AML-193 (cell line): ENCODE data around the gene MKNK2.

Experiments used
- DNase-seq, 2 experiments: peaks; one replicate each; lab custom pipeline; 2025; lab: John Stamatoyannopoulos, UW

The MKNK2 gene

DNA sequence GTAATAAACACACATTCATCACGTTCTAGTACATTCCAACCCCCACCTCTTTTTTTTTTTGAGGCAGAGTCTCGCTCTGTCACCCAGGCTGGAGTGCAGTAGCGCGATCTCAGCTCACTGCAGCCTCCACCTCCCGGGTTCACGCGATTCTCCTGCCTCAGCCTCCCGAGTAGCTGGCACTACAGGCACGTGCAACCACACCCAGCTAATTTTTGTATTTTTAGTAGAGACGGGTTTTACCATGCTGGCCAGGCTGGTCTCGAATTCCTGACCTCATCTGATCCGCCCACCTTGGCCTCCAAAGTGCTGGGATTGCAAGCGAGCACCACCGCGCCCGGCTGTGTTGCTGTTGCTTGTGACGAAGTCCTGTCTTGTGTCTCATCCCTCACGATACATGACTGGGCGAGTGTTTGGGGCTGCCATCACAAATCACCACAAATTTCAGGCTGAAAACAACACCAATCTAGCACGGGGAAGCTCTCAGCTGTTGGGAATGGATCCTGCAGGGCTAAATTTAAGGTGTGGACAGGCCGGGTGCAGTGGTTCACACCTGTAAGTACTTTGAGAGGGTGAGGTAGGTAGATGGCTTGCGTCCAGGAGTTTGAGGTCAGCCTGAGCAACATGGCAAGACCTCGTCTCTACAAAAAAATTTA lies 29.4 kb upstream of the MKNK2 start:
- no peak for DNase-seq

DNA sequence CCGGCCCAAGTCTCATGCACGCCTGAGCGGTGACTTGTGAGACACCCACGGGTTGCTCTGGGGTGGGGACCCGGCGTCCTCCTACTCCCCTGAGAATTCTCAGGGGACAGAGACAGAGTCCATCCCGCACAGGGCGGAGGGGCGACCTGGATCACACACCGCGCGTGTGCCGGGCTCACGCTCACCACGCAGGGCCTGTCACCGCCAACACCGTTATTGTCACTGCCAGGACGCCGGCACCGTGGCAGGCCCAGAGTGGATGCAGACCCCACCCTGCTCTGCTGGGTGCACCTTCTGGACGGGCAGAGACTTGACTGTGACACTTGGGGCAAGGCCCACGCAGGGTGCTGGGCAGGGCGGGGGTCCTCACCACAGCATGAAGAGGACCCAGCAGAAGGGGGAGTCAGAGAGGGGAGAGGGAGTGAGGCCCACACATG lies 28.8 kb upstream of the MKNK2 start:
- no peak for DNase-seq

DNA sequence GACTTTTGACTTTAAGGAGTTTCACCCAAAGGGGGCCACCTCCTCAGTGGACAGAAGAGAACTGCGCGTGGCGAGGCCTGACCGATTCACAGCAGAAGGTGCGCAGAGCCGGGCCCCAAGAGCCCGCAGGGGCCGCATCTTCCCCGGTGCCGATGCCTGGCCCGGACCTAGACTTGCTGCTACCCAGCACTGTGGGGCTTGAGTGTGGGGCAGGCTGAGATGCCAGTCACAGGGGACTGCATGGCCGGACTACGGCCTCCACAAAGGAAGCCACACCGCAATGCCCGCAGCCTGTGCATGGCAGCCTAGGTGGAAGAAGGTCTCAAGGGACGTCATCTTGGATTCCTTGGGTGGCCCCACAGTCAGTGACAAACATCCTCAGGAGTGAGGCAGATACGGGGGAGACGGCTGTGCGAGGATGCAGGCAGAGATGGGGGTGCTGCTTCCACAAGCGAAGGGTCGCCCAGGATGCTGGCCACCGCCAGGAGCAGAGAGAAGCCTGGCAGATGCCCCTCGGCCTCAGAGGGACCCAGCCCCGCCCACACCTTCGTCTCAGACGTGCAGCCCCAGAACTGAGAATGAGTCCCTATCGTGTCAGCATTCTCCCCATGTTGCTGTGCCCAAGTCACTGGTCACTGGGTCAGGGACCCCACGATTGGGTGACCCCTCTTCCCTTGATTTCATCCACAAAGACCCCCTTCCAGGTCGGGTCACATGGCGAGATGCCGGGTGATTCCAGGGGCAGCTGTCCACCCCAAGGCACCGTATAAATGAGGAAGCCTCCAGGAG lies 28.2 kb upstream of the MKNK2 start:
- DNase-seq, result no peak

DNA sequence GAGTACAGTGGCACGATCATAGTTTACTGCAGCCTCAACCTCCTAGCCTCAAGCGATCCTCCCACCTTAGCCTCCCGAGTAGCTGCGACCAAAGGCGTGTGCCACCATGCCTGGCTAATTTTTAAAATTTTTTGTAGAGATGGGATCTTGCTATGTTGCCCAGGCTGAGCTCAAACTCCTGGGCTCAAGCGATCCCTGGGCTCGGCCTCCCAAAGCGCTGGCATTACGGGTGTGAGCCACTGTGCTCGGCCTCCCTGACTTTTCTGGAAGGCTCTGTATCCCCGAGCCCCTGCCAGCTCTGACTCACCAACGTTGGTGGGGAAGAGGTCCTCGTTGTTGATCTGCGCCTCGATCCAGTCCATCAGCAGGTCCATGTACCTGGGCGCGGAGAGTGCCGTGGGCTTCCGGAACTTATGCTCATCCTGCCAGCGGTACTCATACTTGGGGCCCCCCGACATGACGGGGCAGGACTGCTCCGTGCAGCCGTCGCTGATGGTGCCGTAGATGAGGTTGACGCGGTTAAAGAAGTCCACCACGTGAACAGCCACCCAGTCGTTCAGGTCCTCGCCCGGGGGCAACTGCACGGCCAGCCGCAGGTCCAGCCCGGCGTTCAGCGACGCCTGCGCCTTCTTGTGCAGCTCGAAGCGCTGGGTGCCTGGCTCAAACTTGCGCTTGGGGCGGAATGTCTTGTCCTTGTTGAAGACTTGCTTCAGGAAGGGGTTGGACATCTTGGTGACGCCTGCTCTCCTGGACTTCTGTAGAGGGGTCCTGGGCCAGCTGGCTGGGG lies 27.0 kb upstream of the MKNK2 start:
- DNase-seq, result no peak

DNA sequence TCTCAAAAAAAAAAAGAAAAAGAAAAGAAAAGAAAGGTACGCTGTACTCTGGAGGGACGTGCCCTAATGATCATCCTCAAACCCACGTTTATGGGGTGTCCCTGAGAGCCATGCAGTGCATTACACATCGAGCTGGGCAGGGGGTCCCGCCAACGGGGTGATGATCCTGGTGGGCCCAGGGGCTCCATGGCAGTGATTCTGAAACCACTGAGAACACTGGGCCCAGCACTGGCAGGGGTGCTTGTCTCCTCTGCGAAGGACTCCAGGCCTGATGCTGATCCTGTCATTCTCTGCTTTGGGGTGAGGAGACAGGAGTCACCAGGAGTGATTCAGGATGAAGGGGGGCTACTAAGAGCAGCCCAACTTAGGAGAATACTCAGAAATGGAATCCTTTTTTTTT lies 26.4 kb upstream of the MKNK2 start:
- no peak for DNase-seq

DNA sequence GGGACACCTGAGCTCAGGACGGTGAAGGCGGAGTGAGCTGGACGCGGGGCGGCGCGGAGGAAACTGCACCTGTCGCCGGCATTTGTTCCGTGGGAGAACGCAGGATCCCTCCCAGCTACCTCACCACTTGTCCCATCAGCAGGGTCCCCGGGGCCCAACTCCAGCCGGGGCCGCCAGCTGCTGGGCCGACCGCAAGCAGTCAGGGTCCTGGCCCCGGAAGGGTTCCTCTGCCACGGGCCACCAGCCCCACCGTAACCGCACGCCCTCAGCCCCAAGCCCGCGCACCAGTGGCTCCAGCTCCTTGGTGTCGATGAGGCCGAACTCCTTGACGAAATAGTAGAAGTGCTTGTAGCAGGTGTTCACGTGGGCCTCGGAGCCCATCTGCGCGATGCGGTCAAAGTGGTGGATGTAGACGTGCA lies 25.5 kb upstream of the MKNK2 start:
- DNase-seq, result no peak

DNA sequence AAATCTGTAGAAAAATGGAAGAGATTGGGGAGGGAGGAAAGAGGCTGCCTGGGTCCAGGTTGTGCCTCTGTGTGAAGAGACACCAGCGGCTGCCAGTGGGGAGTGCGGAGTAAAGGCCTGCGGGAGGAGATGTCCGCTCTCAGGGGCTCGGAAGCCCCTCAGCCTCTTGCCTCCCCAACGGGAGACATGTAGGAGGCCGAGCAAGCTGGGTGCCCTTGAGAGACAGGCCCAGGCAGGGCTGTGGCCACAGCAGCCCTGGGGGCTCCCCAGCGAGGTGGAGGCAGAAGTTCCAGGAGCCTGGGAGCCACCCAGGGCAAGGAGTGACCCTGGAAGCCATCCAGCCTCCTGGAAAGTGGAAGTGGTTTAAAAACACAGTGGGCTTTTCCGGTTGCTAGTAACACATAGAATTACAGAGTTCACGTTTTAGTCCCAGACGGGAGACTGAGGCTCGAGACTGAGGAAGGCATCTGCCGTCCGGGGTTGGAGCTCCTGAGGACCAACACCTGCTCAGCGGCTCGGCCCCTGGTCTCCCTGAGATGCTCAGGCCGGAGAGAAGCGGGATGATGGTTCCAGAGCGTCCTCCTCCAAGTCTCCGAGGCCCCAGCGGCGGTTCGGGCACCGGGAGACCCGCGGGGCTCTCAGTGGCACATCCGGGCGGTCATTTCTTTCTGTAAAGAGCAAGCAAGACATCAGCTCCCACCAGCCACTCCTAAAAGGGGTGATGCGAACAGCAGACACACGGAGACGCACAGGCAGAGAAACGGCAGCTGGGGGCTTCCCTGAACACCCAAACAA lies 21.9 kb upstream of the MKNK2 start:
- DNase-seq, result no peak

DNA sequence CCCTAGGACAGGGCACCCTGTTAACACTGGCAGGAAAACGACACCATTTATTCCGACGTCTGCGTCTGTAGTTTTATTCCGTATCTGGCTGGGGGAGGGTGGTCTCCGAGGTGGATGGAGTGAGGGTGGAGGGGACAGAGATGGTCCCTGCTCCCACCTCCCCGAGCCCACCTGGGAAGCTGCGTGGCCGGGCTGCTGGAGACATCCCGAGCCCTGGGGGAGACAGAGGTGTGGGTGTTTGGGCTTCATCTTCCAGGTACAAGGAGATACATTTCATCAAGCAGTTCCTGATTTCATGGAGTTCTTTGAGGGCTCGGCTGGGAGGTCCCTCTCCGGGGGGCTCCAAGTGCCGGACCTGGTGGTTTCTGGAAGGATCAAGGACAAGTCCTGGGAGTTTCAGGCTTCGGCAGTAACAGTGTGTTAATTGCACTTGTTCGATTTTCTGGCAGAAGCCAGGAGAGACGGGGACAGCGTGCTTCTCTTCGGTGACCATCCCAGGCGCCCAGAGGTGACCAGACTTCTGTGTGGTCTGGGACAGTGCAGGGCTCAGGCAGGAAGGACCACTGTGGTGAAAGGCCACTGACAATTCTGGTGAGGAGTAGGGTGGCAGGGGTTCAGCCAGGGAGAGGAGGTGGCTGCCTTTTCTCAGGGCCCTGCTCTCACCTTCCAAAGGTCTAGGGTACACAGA lies 20.1 kb upstream of the MKNK2 start:
- DNase-seq, result no peak

DNA sequence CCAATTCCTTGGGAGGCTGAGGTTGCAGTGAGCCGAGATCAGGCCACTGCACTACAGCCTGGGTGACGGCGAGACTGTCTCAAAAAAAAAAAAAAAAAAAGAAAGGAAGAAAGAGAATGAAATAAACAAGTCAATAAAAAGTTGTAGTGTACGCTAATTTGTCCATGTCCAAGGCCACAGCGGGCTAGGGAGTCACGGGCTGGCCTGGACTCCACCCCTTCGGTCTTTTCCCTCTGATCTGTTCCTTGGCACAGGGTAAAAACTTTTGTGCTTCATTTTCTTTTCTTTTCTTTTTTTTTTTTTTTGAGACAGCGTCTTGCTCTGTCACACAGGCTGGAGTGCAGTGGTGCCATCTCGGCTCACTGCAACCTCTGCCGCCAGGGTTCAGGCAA lies 19.4 kb upstream of the MKNK2 start:
- DNase-seq, result no peak

DNA sequence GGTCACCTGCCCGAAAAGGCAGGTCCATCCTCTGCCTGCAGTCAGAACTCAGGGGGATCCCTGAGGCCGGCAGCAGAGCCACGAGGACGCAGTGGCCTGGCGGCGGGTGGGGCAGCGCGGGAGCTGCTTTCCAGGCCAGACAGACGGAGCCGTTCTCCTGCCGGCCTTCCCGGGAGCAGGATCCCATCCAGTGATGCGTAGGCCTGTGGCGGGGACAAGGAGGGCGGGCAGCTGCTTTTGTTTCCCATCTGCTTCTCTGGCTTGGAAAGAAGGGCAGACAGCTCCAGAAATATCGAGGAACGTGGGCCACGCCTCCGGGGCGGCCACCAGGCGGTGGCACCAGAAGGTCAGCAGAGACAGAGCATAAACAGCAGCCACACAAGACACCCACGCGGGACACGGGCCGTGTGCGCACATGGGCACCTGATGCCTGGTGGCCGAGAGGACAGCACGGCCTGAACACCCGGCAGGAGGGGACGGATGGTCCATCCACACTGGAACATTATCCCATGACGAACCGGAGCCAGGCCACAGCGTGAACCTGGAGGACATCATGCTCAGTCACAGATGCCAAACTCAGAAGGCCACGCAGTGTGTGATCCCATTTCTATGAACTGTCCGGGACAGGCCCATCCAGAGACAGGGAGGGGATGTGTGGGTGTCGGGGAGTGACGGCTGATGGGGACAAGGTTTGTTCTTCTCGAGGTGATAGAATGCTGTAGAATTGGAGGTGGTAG lies 13.9 kb upstream of the MKNK2 start:
- no peak for DNase-seq

DNA sequence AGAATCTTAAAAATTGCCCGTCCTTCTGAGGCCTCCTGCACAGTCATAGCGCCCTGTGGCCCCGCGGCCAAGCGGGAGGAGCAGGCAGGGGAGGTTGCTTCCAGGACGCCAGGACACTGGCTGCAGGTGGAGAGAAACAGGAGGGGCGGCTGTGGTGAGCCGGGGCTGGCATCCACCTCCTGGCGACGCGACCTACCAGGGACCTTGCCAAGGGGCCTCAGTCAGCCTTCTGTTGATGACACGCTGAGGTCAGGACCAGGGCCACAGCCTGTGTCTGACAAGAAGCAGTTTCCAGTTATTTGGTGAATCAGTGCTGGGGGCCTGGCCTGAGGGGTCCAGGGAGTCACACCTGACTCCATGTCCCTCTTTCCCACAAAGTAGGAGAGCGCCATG lies 13.3 kb upstream of the MKNK2 start:
- DNase-seq, result no peak

DNA sequence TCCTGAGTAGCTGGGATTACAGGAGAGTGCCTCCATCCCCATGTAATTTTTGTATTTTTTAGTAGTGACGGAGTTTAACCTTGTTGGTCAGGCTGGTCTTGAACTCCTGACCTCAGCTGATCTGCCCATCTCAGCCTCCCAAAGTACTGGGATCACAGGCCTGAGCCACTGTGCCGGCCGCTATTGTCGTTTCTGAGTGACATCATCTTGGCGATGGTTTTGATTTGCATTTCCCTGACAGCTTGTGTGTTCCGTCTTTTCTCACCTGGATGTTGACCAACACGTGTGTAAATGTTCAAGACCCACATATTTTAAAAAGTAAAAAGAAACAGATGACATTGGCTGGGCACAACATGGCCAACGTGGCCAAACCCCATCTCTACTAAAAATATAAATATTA lies 12.8 kb upstream of the MKNK2 start:
- DNase-seq, result no peak

DNA sequence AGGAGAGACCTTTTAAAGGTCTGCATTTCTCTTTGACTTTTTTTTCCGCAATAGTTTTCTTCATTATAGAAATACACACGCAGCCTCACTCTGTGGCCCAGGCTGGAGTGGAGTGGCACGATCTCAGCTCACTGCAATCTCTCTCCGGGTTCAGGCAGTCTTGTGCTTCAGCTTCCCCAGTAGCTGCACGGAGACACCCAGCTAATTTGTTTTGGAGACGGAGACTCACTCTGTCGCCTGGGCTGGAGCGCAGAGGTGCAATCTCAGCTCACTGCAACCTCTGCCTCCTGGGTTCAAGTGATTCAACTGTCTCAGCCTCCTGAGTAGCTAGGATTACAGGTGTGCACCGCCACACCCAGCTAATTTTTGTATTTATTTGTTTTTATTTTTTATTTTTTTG lies 11.7 kb upstream of the MKNK2 start:
- DNase-seq, result no peak

DNA sequence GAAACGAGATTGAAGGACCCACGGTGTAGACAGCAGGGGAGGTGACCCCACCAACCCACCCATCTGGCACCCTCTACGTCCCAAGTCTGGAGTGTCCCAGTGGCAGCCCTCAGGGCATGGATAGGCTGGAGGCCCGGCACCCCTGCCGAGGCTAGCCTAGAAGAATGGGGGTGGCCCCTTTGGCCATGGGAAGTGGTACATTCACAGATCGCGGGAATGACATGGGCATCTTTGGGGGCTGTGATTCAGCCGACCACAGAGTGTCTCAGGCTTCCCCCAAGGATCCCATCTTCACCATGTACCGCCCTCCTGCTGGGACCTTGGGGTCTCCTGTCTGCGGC lies 11.3 kb upstream of the MKNK2 start:
- no peak for DNase-seq

DNA sequence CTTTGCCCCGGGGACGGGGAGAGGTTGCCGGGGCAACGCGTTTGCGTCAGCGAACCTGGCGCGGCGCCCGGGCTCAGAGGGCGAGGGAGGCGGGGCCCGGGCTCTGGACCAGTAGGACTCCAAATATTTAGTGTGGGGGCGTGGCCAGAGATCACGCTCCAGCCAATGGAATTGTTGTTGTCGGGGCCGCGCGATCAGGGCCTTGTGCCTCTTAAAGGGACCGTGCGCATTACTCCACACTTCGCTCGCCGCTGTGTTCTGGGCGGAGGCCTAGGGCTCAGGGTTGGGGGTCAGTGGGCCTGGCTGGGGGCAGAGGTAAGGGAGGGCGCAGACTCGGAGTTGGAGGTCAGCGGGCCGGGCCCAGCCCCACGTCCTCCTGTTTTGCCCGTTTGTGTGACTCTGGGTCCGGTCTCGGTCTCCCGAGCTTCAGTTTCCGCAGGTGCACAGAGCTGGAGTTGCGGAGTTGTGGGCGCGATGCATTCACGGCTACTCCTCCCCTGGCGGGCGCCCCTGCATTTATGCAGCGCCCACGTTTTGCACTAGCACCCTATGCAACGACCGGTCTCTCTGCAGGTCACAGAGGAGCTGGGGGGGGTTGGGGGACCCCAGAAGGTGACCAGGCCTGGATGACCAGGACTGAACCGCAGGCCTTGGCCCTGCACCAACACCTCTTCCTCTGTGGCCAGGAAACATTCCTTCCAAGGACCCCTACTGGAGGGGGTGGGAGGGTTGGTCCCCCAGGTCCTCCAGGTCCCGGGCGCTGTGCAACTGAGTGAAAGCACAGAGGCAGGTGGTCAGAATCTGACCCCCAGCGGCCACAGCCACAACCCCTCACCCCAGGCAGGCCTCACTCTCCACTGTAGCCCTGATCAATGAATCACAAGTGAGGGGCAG lies 10.7 kb upstream of the MKNK2 start:
- peak; percentile 95 to 96 for DNase-seq

DNA sequence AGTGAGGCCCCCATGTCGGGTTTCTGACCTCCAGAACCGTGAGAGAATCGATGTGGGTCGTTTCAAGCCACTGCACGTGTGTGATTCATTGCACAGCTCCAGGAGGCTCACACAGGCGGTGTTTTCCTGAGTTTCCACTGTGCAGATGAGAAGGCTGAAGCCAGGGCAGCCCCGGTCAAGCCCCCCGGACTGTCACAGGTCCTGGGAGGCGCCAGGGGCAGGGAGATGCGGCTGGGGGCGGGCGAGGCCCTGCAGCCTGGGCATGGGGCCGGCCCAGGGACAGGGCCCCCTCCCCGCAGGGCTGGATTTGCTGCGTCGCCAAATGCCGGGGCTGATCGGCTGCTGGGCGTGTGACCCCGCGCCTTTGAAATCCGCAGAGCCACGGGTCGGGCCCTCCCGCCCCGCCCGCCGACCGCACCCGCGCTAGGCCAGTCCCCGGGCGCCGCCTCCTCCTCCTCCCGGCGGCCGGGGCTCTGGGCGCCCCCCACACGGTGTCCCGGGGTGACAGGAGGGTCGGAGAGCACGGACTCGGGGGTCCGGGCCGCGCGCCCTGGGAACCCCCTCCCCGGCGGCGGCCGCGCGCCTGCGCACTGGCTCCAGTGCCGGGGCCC lies 9.9 kb upstream of the MKNK2 start:
- peak in 1 of 2 experiments; percentile 36 for DNase-seq

DNA sequence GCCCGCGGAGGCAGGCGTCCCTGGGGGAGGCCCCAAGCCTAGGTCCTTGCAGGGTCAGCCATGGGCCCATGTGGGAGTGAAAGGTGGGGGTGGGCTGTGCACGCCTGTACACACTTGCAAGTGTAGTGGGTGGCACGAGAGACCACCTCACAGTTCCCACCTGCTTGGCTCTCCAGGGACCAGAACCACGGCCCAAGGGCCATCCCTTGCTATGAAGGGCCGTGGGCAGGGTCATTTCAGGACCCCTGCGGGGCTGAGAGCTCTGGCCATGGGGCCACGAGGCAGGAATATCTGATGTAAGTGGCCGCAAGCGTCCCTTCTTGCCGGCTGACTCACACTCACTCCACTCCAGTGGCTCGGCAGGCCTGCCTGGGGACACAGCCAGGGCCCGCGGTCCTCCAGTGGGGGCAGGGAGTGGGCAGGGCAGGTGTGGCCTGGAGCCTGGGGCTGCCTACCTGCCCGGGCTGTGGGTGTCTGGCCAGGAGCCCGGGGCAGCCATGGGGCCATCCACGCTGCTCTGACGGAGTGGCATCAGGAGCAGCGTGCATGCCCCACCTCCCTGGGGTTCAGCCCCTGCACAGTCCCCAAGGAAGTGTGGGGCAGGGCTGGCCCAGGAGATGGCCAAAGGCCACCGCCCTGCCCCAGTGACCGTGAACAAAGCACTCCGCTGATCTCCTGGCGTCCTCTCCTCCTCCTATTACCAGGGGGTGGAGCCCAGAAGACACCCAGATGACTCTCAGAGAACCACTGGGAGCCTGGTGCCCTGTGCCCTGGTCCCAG lies 8.6 kb upstream of the MKNK2 start:
- no peak for DNase-seq

DNA sequence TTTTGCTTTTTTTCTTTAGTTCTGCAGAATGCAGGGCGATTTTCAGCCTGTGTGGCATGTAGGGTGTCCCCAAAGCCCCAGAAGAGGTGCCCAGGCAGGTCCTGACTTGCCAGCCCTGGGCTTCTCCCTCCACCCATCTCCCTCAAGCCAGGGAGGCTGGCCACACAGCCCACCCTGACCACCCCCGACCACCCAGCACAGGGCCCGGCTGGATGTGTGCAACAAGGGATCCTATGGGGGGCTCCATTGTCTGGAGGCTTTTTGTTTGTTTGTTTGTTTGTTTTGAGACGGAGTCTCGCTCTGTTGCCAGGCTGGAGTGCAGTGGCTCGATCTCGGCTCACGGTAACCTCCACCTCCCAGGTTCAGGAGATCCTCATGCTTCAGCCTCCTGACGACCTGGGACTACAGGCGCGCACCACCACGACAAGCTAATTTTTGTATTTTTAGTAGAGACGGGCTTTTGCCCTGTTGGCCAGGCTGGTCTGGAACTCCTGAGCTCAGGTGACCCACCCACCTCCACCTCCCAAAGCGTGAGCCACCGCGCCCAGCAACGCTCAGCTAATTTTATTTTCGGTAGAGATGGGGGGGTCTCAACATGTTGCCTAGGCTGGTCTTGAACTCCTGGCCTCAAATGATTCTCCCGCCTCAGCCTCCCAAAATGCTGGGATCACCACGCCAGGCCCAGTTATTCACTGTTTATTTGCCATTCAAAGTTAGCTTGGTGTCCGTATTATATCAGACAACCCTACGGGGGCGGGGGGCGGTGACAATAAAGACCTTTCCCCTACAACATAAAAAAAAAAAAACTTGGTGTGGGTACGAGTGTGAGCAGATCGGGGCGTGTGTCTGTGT lies 7.8 kb upstream of the MKNK2 start:
- DNase-seq, result no peak
